IMR-90 (cell line): ENCODE data around the gene SCYGR4. TPM values are rescaled to one million over a fixed set of nuclear protein-coding genes. Genes with fewer than 3 reads are reported as not detected.

Experiments
- ATAC-seq: fragments of 200-7000 bp; cut with Tn5 transposase; 2 replicates; pipeline ENCODE4 v1.9.1; 2020; ENCODE audit warnings: low read depth, mild to moderate bottlenecking, moderate library complexity
- BruUV-seq: library from RNA; stranded (reverse); fragments of 400-500 nt; replicated peaks from 2 replicates; lab custom pipeline; 2021; lab: Mats Ljungman, UMichigan
- CTCF ChIA-PET: fragments of 300-600 bp; formaldehyde crosslinking; extraction: SDS; loops from one replicate; lab custom pipeline; 2021; ENCODE audit warnings: antibody characterized with exemption; lab: Yijun Ruan, JAX
- POLR2A ChIA-PET: fragments of 300-600 bp; sonication (Branson Sonifier 250); formaldehyde crosslinking; loops from one replicate; lab custom pipeline; 2022; ENCODE audit warnings: antibody characterized with exemption; ENCODE audit not compliant: unreplicated experiment; lab: Charles Lee
- DNase-seq: peaks from one replicate; pipeline ENCODE4 v3.0.0; 2013
- H2AFZ ChIP-seq: replicated peaks from 2 replicates; pipeline ENCODE3; 2013; ENCODE audit warnings: low read length, mild to moderate bottlenecking; ENCODE audit not compliant: poor library complexity
- H2AK5ac ChIP-seq: 2 replicates; pipeline ENCODE4 v1.6.1; 2013; ENCODE audit warnings: low read depth, low read length, inconsistent platforms
- H2AK9ac ChIP-seq: replicated peaks from 2 replicates; pipeline ENCODE3; 2013; ENCODE audit warnings: mild to moderate bottlenecking, low read depth, low read length, moderate library complexity; ENCODE audit not compliant: poor library complexity
- H2BK120ac ChIP-seq: 2 replicates; pipeline ENCODE4 v1.6.1; 2013; ENCODE audit warnings: low read depth, low read length, inconsistent platforms
- H2BK15ac ChIP-seq: 3 replicates; pipeline ENCODE4 v1.6.1; 2013; ENCODE audit warnings: low read depth, low read length, inconsistent platforms
- H2BK20ac ChIP-seq: 2 replicates; pipeline ENCODE4 v1.6.1; 2013; ENCODE audit warnings: low read depth, mild to moderate bottlenecking, inconsistent platforms, low read length, moderate library complexity
- H2BK5ac ChIP-seq: 2 replicates; pipeline ENCODE4 v1.6.1; 2013; ENCODE audit warnings: mild to moderate bottlenecking, low read depth, low read length, inconsistent platforms; ENCODE audit not compliant: poor library complexity, severe bottlenecking
- H3K14ac ChIP-seq: replicated peaks from 2 replicates; pipeline ENCODE4 v1.6.1; 2013; ENCODE audit warnings: low read depth, low read length, inconsistent platforms
- H3K18ac ChIP-seq: 2 replicates; pipeline ENCODE4 v1.6.1; 2013; ENCODE audit warnings: low read depth, low read length, control low read depth
- H3K23ac ChIP-seq: 2 replicates; pipeline ENCODE4 v1.6.1; 2013; ENCODE audit warnings: low read depth, low read length, inconsistent platforms
- H3K27ac ChIP-seq: 2 replicates; pipeline ENCODE4 v1.5.1; 2013; ENCODE audit warnings: mild to moderate bottlenecking, control low read depth, low read length; ENCODE audit not compliant: insufficient read depth
- H3K27me3 ChIP-seq: 2 replicates; pipeline ENCODE4 v1.6.1; 2013; ENCODE audit warnings: low read length; ENCODE audit not compliant: control insufficient read depth, insufficient read depth
- H3K36me3 ChIP-seq: 2 replicates; pipeline ENCODE4 v1.6.1; 2013; ENCODE audit warnings: low read length, mixed read lengths; ENCODE audit not compliant: control insufficient read depth, insufficient read depth
- H3K4ac ChIP-seq: 2 replicates; pipeline ENCODE4 v1.6.1; 2013; ENCODE audit warnings: low read depth, low read length, inconsistent platforms
- H3K4me1 ChIP-seq: 2 replicates; pipeline ENCODE4 v1.6.1; 2013; ENCODE audit warnings: low read length, mixed read lengths; ENCODE audit not compliant: control insufficient read depth, insufficient read depth
- H3K4me2 ChIP-seq: 2 replicates; pipeline ENCODE4 v1.6.1; 2013; ENCODE audit warnings: low read depth, mild to moderate bottlenecking, control low read depth, low read length, moderate library complexity
- H3K4me3 ChIP-seq: 2 replicates; pipeline ENCODE4 v1.5.1; 2013; ENCODE audit warnings: low read depth, mild to moderate bottlenecking, control low read depth, low read length, moderate library complexity; ENCODE audit not compliant: insufficient read depth
- H3K56ac ChIP-seq: 2 replicates; pipeline ENCODE4 v1.6.1; 2013; ENCODE audit warnings: low read length, inconsistent platforms; ENCODE audit not compliant: insufficient read depth; ENCODE audit errors: extremely low read depth
- H3K79me1 ChIP-seq, 2 experiments: 2 replicates each; pipeline ENCODE4 v1.6.1; 2013; ENCODE audit warnings: low read length in 2 of 2, inconsistent platforms in 1 of 2, low read depth in 1 of 2
- H3K9ac ChIP-seq: 2 replicates; pipeline ENCODE4 v1.6.1; 2013; ENCODE audit warnings: low read depth, low read length, control low read depth
- H3K9me1 ChIP-seq: 2 replicates; pipeline ENCODE4 v1.6.1; 2013; ENCODE audit warnings: low read length, inconsistent platforms; ENCODE audit not compliant: insufficient read depth
- H3K9me3 ChIP-seq: 2 replicates; pipeline ENCODE4 v1.6.1; 2013; ENCODE audit warnings: low read length; ENCODE audit not compliant: control insufficient read depth, insufficient read depth
- H4K20me1 ChIP-seq: 2 replicates; pipeline ENCODE4 v1.6.1; 2013; ENCODE audit warnings: low read length, inconsistent platforms; ENCODE audit not compliant: insufficient read depth
- H4K5ac ChIP-seq: 2 replicates; pipeline ENCODE4 v1.6.1; 2013; ENCODE audit warnings: mild to moderate bottlenecking, low read depth, low read length, control low read depth
- H4K8ac ChIP-seq, 2 experiments: 2 replicates each; pipeline ENCODE4 v1.6.1; 2013; ENCODE audit warnings: low read depth in 2 of 2, low read length in 2 of 2, control low read depth in 1 of 2, inconsistent platforms in 1 of 2
- H4K91ac ChIP-seq: 2 replicates; pipeline ENCODE4 v1.6.1; 2013; ENCODE audit warnings: low read depth, low read length, inconsistent platforms; ENCODE audit not compliant: insufficient read depth
- BHLHE40 ChIP-seq: fragments of 150-350 bp; IDR thresholded peaks from 2 replicates; pipeline ENCODE4 v1.6.1; 2016; ENCODE audit warnings: mild to moderate bottlenecking, low read depth, low read length
- CEBPB ChIP-seq: IDR thresholded peaks from 2 replicates; pipeline ENCODE4 v1.6.1; 2012; ENCODE audit warnings: low read depth, low read length, improper control_type of control experiment
- CHD1 ChIP-seq: IDR thresholded peaks from 2 replicates; pipeline ENCODE4 v1.6.1; 2012; ENCODE audit warnings: low read depth, low read length, improper control_type of control experiment
- CTCF ChIP-seq: conservative IDR thresholded peaks from 2 replicates; pipeline ENCODE4 v1.5.1; 2012; ENCODE audit warnings: mild to moderate bottlenecking, low read depth, low read length, improper control_type of control experiment
- FOS ChIP-seq: fragments of 150-350 bp; IDR thresholded peaks from 2 replicates; pipeline ENCODE4 v1.6.1; 2016; ENCODE audit warnings: low read depth, low read length
- MAFK ChIP-seq: IDR thresholded peaks from 2 replicates; pipeline ENCODE4 v1.6.1; 2012; ENCODE audit warnings: low read depth, low read length, improper control_type of control experiment
- MAZ ChIP-seq: IDR thresholded peaks from 2 replicates; pipeline ENCODE4 v1.6.1; 2012; ENCODE audit warnings: low read depth, mild to moderate bottlenecking, low read length, improper control_type of control experiment, moderate library complexity, borderline replicate concordance
- MXI1 ChIP-seq: IDR thresholded peaks from 2 replicates; pipeline ENCODE4 v1.6.1; 2012; ENCODE audit warnings: low read depth, mild to moderate bottlenecking, low read length, moderate library complexity, borderline replicate concordance
- NFE2L2 ChIP-seq: fragments of 150-350 bp; IDR thresholded peaks from 2 replicates; pipeline ENCODE4 v1.6.1; 2016; ENCODE audit warnings: low read depth, mild to moderate bottlenecking, low read length
- POLR2A ChIP-seq: IDR thresholded peaks from 2 replicates; pipeline ENCODE4 v1.6.1; 2012; ENCODE audit warnings: mild to moderate bottlenecking, low read depth, low read length
- RAD21 ChIP-seq: IDR thresholded peaks from 2 replicates; pipeline ENCODE4 v1.6.1; 2012; ENCODE audit warnings: low read length, improper control_type of control experiment
- RCOR1 ChIP-seq: IDR thresholded peaks from 2 replicates; pipeline ENCODE4 v1.6.1; 2012; ENCODE audit warnings: mild to moderate bottlenecking, low read length, improper control_type of control experiment; ENCODE audit not compliant: insufficient replicate concordance
- RFX5 ChIP-seq: IDR thresholded peaks from 2 replicates; pipeline ENCODE4 v1.8.0; 2012; ENCODE audit warnings: low read depth, mild to moderate bottlenecking, low read length, moderate library complexity
- SMC3 ChIP-seq: fragments of 150-350 bp; IDR thresholded peaks from 2 replicates; pipeline ENCODE4 v1.6.1; 2016; ENCODE audit warnings: low read depth, mild to moderate bottlenecking, antibody characterized with exemption, low read length, moderate library complexity
- USF2 ChIP-seq: fragments of 150-350 bp; IDR thresholded peaks from 2 replicates; pipeline ENCODE4 v1.6.1; 2017; ENCODE audit warnings: mild to moderate bottlenecking, antibody characterized with exemption, low read length, low read depth
- WGBS, 2 experiments: methylation state at CpG; one replicate each; pipeline versions ENCODE4 v1.1.5 to v1.1.7; 2013; ENCODE audit warnings: missing lambda C conversion rate in 2 of 2; ENCODE audit not compliant: insufficient read length in 1 of 2; ENCODE audit errors: extremely low coverage in 2 of 2; 5-methylcytosine and 5-hydroxymethylcytosine counted together
- dilution Hi-C: fragments of 300-500 bp; cut with HindIII; formaldehyde crosslinking; loops from one replicate; pipeline ENCODE4 v1.14.3; 2018; ENCODE audit warnings: low sequenced_read_pairs; ENCODE audit not compliant: unreplicated experiment
- in situ Hi-C: fragments of 300-500 bp; cut with MboI; formaldehyde crosslinking; loops from 3 replicates; pipeline ENCODE4 v1.14.3; 2019; ENCODE audit warnings: low sequenced_read_pairs, inconsistent platforms, mixed read lengths
- intact Hi-C: fragments of 100-400 bp; cut with micrococcal nuclease; formaldehyde crosslinking; loops from 2 replicates; pipeline ENCODE4 v1.10.0; 2022
- polyA plus RNA-seq, 3 experiments: library from polyadenylated mRNA; depleted of rRNA; stranded (reverse); fragments of >200 nt; gene quantifications; 2 replicates each; pipeline ENCODE4 v1.2.3, GENCODE V29; 2012; ENCODE audit warnings: low replicate concordance in 1 of 3
- total RNA-seq: library from RNA; depleted of rRNA; stranded (reverse); fragments of >200 nt; gene quantifications from 2 replicates; pipeline ENCODE4 v1.2.3, GENCODE V29; 2012
- TF ChIP-seq, protein P1 (sequence below): fragments of 150-350 bp; IDR thresholded peaks from 2 replicates; pipeline ENCODE4 v1.6.1; 2016; ENCODE audit warnings: low read depth, mild to moderate bottlenecking, low read length, moderate library complexity, borderline replicate concordance

The SCYGR4 gene
- total and polyA plus RNA-seq, 2 of the 4 experiments (the other 2 are of a cell fraction) = not detected

GRCh38 chr2:227615181-227615580 is 2.1 kb upstream of the SCYGR4 start:
- Histone ChIP-seq H3K4me1 (no peaks in the 10 kb centered on the region; the same call in 1 of the 2 replicates), H3K14ac (no peak overlapping the region), H2BK120ac (no peak overlapping the region), H3K4me3 (no peak overlapping the region), H3K4me2 (no peak overlapping the region), H3K79me1 (no peaks in the 10 kb centered on the region), H2BK15ac (no peak overlapping the region), H3K36me3 (no peaks in the 10 kb centered on the region), H2AK5ac (no peak overlapping the region), H2AFZ (no peak overlapping the region), H3K9me3 (no peaks in the 10 kb centered on the region), H4K91ac (no peak overlapping the region), H3K27me3 (peaks cover 2% of the 10 kb centered on the region), H3K27ac (no peak overlapping the region), H3K9ac (no peak overlapping the region), H3K4ac (no peak overlapping the region), H2BK5ac (no peak overlapping the region), H2BK20ac (no peak overlapping the region), H3K18ac (no peak overlapping the region), H3K56ac (no peak overlapping the region), H4K20me1 (no peaks in the 10 kb centered on the region), H3K23ac (no peak overlapping the region), H2AK9ac (no peak overlapping the region), H4K5ac (no peak overlapping the region), H3K9me1 (no peaks in the 10 kb centered on the region), H4K8ac (no peak overlapping the region)
- in situ Hi-C loops (no loop called here), dilution Hi-C loops (no loop called here), intact Hi-C loops (no loop called here)
- TF ChIP-seq MAFK (no peak), CEBPB (no peak), MAZ (no peak), FOS (no peak), MXI1 (no peak), CTCF (no peak), SMC3 (no peak), RFX5 (no peak), RAD21 (no peak), CHD1 (no peak), NFE2L2 (no peak), RCOR1 (no peak), USF2 (no peak), BHLHE40 (no peak), POLR2A (no peak)
- TF ChIP-seq, protein P1, sequence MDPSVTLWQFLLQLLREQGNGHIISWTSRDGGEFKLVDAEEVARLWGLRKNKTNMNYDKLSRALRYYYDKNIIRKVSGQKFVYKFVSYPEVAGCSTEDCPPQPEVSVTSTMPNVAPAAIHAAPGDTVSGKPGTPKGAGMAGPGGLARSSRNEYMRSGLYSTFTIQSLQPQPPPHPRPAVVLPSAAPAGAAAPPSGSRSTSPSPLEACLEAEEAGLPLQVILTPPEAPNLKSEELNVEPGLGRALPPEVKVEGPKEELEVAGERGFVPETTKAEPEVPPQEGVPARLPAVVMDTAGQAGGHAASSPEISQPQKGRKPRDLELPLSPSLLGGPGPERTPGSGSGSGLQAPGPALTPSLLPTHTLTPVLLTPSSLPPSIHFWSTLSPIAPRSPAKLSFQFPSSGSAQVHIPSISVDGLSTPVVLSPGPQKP = no peak
- ChIA-PET CTCF (no interaction called here), POLR2A (no interaction called here)
- 33% methylated on average over 1 of the region's 4 CpGs; no CpG with 5 or more reads in 1 of the 2 experiments for WGBS, 2 experiments
- ATAC-seq (no peak), DNase-seq (no peak)
- BruUV-seq = no TSS peak
